ENCODE data around the gene MAPK1. TPM values are rescaled to one million over a fixed set of nuclear protein-coding genes. Genes with fewer than 3 reads are reported as not detected.
A peak's percentile ranks its signal among the peaks of the same experiment; 100 is the strongest.

MAPK1 gene
- total RNA-seq, 2 experiments from 2014 or later = 39.6 to 79.8 TPM

DNA sequence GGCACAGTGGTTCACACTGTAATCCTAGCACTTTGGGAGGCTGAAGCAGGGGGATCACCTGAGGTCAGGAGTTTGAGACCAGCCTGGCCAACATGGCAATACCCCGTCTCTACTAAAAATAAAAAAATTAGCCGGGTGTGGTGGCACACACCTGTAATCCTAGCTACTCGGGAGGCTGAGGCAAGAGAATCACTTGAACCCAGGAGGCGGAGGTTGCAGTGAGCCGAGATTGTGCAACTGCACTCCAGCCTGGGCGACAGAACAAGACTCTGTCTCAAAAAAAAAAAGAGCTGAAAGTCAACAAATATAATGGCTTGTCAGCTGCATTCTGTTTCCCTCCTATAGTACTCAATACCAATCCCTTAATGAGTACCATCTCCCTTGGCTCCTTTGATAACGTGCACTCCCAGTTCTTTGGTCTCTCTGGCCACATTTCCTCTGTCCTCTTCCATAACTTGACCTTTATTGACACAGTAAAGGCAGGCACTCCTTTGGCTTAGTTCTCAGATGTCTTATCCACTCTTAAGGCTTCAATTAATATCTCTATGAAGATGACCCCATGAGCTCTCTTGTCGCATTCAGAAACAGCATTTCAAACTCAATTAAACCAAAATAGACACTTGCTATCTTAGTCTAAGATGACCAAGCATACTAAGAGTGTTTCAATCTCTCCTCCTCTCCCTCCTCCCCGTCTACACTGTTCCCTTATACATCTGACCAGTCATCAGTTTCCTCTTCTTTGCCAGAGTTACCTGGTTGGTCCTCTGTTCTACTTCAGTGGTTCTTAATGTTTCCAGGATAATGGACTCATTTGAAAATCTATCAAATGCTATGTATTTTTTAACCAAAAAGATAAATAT is 4.8 kb downstream of the MAPK1 start:
- Histone ChIP-seq H3K4me1 (ENCODE audit: insufficient read depth, low read length, poor library complexity, severe bottlenecking) (peaks cover 49% of the 10 kb centered on the region), H2AFZ (ENCODE audit: low read length) (no peak overlapping the region), H3K9me2 (ENCODE audit: insufficient read depth, low read length) (no peaks in the 10 kb centered on the region), H3K27ac (ENCODE audit: low read depth, low read length, poor library complexity, severe bottlenecking) (no peak overlapping the region), H3K9me3 (ENCODE audit: low read length) (no peaks in the 10 kb centered on the region), H3K4me2 (ENCODE audit: low read length) (no peak overlapping the region), H3K4me3 (ENCODE audit: low read depth, low read length, poor library complexity, severe bottlenecking) (no peak overlapping the region), H4K20me1 (ENCODE audit: insufficient read depth, low read length) (peaks cover 48% of the 10 kb centered on the region), H3K36me3 (ENCODE audit: insufficient read depth, low read length) (peaks cover 19% of the 10 kb centered on the region; the same call in 1 of the 2 replicates), H3K79me2 (ENCODE audit: insufficient read depth, low read depth, low read length) (peaks cover 94% of the 10 kb centered on the region)
- BruUV-seq (replicated peaks) = no TSS peak
- CTCF ChIA-PET (ENCODE audit: unreplicated experiment) = no interaction called here
- POLR2A ChIA-PET = interaction anchor here (0.6 to 0.9 kb wide), 3 partner anchors 13 to 715 kb away, joined by 3 to 6 read pairs (median 3); no protein-coding TSS in a partner anchor
- intact Hi-C loops (cut with micrococcal nuclease; ENCODE audit: unreplicated experiment) = no loop called here
- no peak for DNase-seq (ENCODE audit: low spot score)
- TF ChIP-seq, protein P1, sequence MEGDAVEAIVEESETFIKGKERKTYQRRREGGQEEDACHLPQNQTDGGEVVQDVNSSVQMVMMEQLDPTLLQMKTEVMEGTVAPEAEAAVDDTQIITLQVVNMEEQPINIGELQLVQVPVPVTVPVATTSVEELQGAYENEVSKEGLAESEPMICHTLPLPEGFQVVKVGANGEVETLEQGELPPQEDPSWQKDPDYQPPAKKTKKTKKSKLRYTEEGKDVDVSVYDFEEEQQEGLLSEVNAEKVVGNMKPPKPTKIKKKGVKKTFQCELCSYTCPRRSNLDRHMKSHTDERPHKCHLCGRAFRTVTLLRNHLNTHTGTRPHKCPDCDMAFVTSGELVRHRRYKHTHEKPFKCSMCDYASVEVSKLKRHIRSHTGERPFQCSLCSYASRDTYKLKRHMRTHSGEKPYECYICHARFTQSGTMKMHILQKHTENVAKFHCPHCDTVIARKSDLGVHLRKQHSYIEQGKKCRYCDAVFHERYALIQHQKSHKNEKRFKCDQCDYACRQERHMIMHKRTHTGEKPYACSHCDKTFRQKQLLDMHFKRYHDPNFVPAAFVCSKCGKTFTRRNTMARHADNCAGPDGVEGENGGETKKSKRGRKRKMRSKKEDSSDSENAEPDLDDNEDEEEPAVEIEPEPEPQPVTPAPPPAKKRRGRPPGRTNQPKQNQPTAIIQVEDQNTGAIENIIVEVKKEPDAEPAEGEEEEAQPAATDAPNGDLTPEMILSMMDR (conservative IDR thresholded peaks at IDR 0.05; ENCODE audit: low read length) = no peak
- no peak for TF ChIP-seq EZH2phosphoT487 (IDR thresholded peaks at IDR 0.05; ENCODE audit: borderline replicate concordance, low read depth, low read length)

DNA sequence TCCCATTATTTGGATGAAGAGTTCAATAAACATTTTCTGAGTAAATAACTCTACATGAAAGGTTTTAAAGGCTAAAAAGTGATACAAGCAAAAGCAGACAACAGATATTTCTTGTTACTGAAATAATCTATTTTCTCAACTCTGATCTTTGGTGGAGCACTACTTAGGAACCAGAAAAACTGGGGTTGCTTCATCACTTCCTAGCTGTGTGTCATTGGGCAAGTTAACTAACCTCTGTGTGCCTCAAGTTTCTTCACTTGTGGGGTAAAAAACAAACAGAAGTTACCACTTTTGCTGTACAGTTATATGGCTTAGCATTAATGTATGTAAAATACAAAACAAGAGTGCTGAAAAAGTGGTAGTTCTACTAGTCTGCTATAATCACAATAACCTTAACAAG is 5.6 kb downstream of the MAPK1 start:
- H3K36me3 ChIP-seq (ENCODE audit: insufficient read depth, low read length) = peaks cover 19% of the 10 kb centered on the region; the same call in 1 of the 2 replicates
- no peak overlapping the region for H2AFZ ChIP-seq (ENCODE audit: low read length)
- H3K4me1 ChIP-seq (ENCODE audit: insufficient read depth, low read length, poor library complexity, severe bottlenecking) = peaks cover 53% of the 10 kb centered on the region
- DNase-seq (ENCODE audit: low spot score) = no peak
- peak overlapping the region; percentile 4; the same call in 1 of the 2 replicates for H3K4me2 ChIP-seq (ENCODE audit: low read length)
- H3K27ac ChIP-seq (ENCODE audit: low read depth, low read length, poor library complexity, severe bottlenecking) = no peak overlapping the region
- ChIA-PET CTCF (ENCODE audit: unreplicated experiment) (no interaction called here), POLR2A (interaction anchor here (0.6 to 0.9 kb wide), 3 partner anchors 13 to 716 kb away, joined by 3 to 6 read pairs (median 3); no protein-coding TSS in a partner anchor)
- no peaks in the 10 kb centered on the region for H3K9me3 ChIP-seq (ENCODE audit: low read length)
- intact Hi-C loops (cut with micrococcal nuclease; ENCODE audit: unreplicated experiment) = no loop called here
- BruUV-seq (replicated peaks) = no TSS peak
- H3K79me2 ChIP-seq (ENCODE audit: insufficient read depth, low read depth, low read length) = peaks cover 100% of the 10 kb centered on the region
- TF ChIP-seq, protein P1 (conservative IDR thresholded peaks at IDR 0.05; ENCODE audit: low read length) = no peak
- TF ChIP-seq EZH2phosphoT487 (IDR thresholded peaks at IDR 0.05; ENCODE audit: borderline replicate concordance, low read depth, low read length) = no peak
- H3K4me3 ChIP-seq (ENCODE audit: low read depth, low read length, poor library complexity, severe bottlenecking) = no peak overlapping the region
- H3K9me2 ChIP-seq (ENCODE audit: insufficient read depth, low read length) = no peaks in the 10 kb centered on the region
- peaks cover 55% of the 10 kb centered on the region for H4K20me1 ChIP-seq (ENCODE audit: insufficient read depth, low read length)
